ENCODE measurements around the gene GGTLC3. TPM values are rescaled to one million over a fixed set of nuclear protein-coding genes. Genes with fewer than 3 reads are reported as not detected.
A peak's percentile ranks its signal among the peaks of the same experiment; 100 is the strongest.
"Not testable (repeated sequence)": the region's sequence is repeated elsewhere in the genome, so short reads cannot be mapped to it uniquely, and the experiment has no call there.

GGTLC3 gene
- total and polyA plus RNA-seq, 4 experiments from 2014 or later: not detected

GRCh38 chr22:18528597-18529415 is 10.8 kb upstream of the GGTLC3 start:
- Mint-ChIP-seq H3K4me3 (peak overlapping the region in 2 of 8 donors; percentile 15 to 83), H3K27ac (peak overlapping the region in 1 of 7 donors; percentile 94)
- CTCF ChIA-PET (ENCODE audit: partially characterized antibody); H3K4me1 ChIP-seq (ENCODE audit: insufficient read depth, low read length); POLR2A ChIA-PET (ENCODE audit: partially characterized antibody); H3K36me3 ChIP-seq (ENCODE audit: insufficient read depth, low read length); H3K27me3 Mint-ChIP-seq; intact Hi-C loops (cut with micrococcal nuclease); H3K27ac ChIP-seq (ENCODE audit: low read depth, low read length); H3K27me3 ChIP-seq (ENCODE audit: insufficient read depth, low read length); H3K9me3 ChIP-seq (ENCODE audit: control insufficient read depth in 1 of 2, low read length in 2 of 2); H3K4me1 Mint-ChIP-seq; H3K9me3 Mint-ChIP-seq; H3K4me3 ChIP-seq (ENCODE audit: low read length in 2 of 2); H3K36me3 Mint-ChIP-seq: not testable (repeated sequence)
- peak; percentile 67 to 92 (median 79) for DNase-seq

- H3K4me3 ChIP-seq (ENCODE audit: low read length in 2 of 2); intact Hi-C loops (cut with micrococcal nuclease); H3K27me3 ChIP-seq (ENCODE audit: insufficient read depth, low read length); H3K27ac ChIP-seq (ENCODE audit: low read depth, low read length); CTCF ChIA-PET (ENCODE audit: partially characterized antibody); H3K27me3 Mint-ChIP-seq; H3K9me3 ChIP-seq (ENCODE audit: control insufficient read depth in 1 of 2, low read length in 2 of 2); H3K9me3 Mint-ChIP-seq; H3K4me1 ChIP-seq (ENCODE audit: insufficient read depth, low read length); H3K4me1 Mint-ChIP-seq; H3K36me3 ChIP-seq (ENCODE audit: insufficient read depth, low read length); POLR2A ChIA-PET (ENCODE audit: partially characterized antibody); H3K36me3 Mint-ChIP-seq: not testable (repeated sequence)
- Mint-ChIP-seq H3K4me3 (peak within 1 kb of the TSS in 2 of 8 donors; percentile 15 to 83), H3K27ac (peak within 1 kb of the TSS in 1 of 7 donors; percentile 94)
- DNase-seq: peak in 1 of 5 donors; percentile 20
These were observed 10.0 kb upstream of the GGTLC3 start, which contains the start of gene TMEM191B for GRCh38 chr22:18527752-18528596. Gene TMEM191B (plus strand): TSS chr22:18527802. CDS start chr22:18527981, 179 bp downstream.

- H3K27ac ChIP-seq (ENCODE audit: low read depth, low read length); intact Hi-C loops (cut with micrococcal nuclease); H3K4me3 Mint-ChIP-seq; H3K9me3 ChIP-seq (ENCODE audit: control insufficient read depth in 1 of 2, low read length in 2 of 2); H3K36me3 Mint-ChIP-seq; H3K27me3 ChIP-seq (ENCODE audit: insufficient read depth, low read length); CTCF ChIA-PET (ENCODE audit: partially characterized antibody); H3K4me1 Mint-ChIP-seq; H3K9me3 Mint-ChIP-seq; H3K36me3 ChIP-seq (ENCODE audit: insufficient read depth, low read length); H3K4me3 ChIP-seq (ENCODE audit: low read length in 2 of 2); POLR2A ChIA-PET (ENCODE audit: partially characterized antibody); H3K4me1 ChIP-seq (ENCODE audit: insufficient read depth, low read length); H3K27ac Mint-ChIP-seq; H3K27me3 Mint-ChIP-seq; DNase-seq: not testable (repeated sequence)
These were observed 5.4 kb upstream of the GGTLC3 start for GRCh38 chr22:18523328-18523727.

- H3K27me3 Mint-ChIP-seq; H3K27ac Mint-ChIP-seq; H3K27ac ChIP-seq (ENCODE audit: low read depth, low read length); H3K4me3 ChIP-seq (ENCODE audit: low read length in 2 of 2); DNase-seq; H3K36me3 Mint-ChIP-seq; H3K4me3 Mint-ChIP-seq; H3K36me3 ChIP-seq (ENCODE audit: insufficient read depth, low read length); H3K9me3 ChIP-seq (ENCODE audit: control insufficient read depth in 1 of 2, low read length in 2 of 2); H3K9me3 Mint-ChIP-seq; intact Hi-C loops (cut with micrococcal nuclease); H3K27me3 ChIP-seq (ENCODE audit: insufficient read depth, low read length); POLR2A ChIA-PET (ENCODE audit: partially characterized antibody); CTCF ChIA-PET (ENCODE audit: partially characterized antibody); H3K4me1 Mint-ChIP-seq; H3K4me1 ChIP-seq (ENCODE audit: insufficient read depth, low read length): not testable (repeated sequence)
These were observed 4.8 kb upstream of the GGTLC3 start for GRCh38 chr22:18522762-18523161.

GRCh38 chr22:18513454-18513853 is 4.5 kb downstream of the GGTLC3 start:
- intact Hi-C loops (cut with micrococcal nuclease); H3K27me3 Mint-ChIP-seq; DNase-seq; H3K27ac ChIP-seq (ENCODE audit: low read depth, low read length); CTCF ChIA-PET (ENCODE audit: partially characterized antibody); POLR2A ChIA-PET (ENCODE audit: partially characterized antibody); H3K9me3 Mint-ChIP-seq; H3K27me3 ChIP-seq (ENCODE audit: insufficient read depth, low read length); H3K4me3 Mint-ChIP-seq; H3K4me3 ChIP-seq (ENCODE audit: low read length in 2 of 2); H3K36me3 Mint-ChIP-seq; H3K4me1 Mint-ChIP-seq; H3K9me3 ChIP-seq (ENCODE audit: control insufficient read depth in 1 of 2, low read length in 2 of 2); H3K4me1 ChIP-seq (ENCODE audit: insufficient read depth, low read length); H3K36me3 ChIP-seq (ENCODE audit: insufficient read depth, low read length); H3K27ac Mint-ChIP-seq: not testable (repeated sequence)

GRCh38 chr22:18512378-18512777 is 5.6 kb downstream of the GGTLC3 start:
- POLR2A ChIA-PET (ENCODE audit: partially characterized antibody); H3K4me1 Mint-ChIP-seq; H3K4me1 ChIP-seq (ENCODE audit: insufficient read depth, low read length); DNase-seq; H3K27ac ChIP-seq (ENCODE audit: low read depth, low read length); H3K27me3 ChIP-seq (ENCODE audit: insufficient read depth, low read length); H3K4me3 Mint-ChIP-seq; intact Hi-C loops (cut with micrococcal nuclease); H3K9me3 ChIP-seq (ENCODE audit: control insufficient read depth in 1 of 2, low read length in 2 of 2); H3K4me3 ChIP-seq (ENCODE audit: low read length in 2 of 2); H3K36me3 ChIP-seq (ENCODE audit: insufficient read depth, low read length); H3K9me3 Mint-ChIP-seq; H3K36me3 Mint-ChIP-seq; H3K27me3 Mint-ChIP-seq; CTCF ChIA-PET (ENCODE audit: partially characterized antibody); H3K27ac Mint-ChIP-seq: not testable (repeated sequence)

GRCh38 chr22:18511327-18511726 is 6.6 kb downstream of the GGTLC3 start:
- H3K27me3 ChIP-seq (ENCODE audit: insufficient read depth, low read length); H3K27ac ChIP-seq (ENCODE audit: low read depth, low read length); H3K4me1 ChIP-seq (ENCODE audit: insufficient read depth, low read length); H3K9me3 ChIP-seq (ENCODE audit: control insufficient read depth in 1 of 2, low read length in 2 of 2); CTCF ChIA-PET (ENCODE audit: partially characterized antibody); H3K27me3 Mint-ChIP-seq; H3K36me3 ChIP-seq (ENCODE audit: insufficient read depth, low read length); H3K36me3 Mint-ChIP-seq; DNase-seq; H3K9me3 Mint-ChIP-seq; H3K4me3 Mint-ChIP-seq; H3K4me1 Mint-ChIP-seq; POLR2A ChIA-PET (ENCODE audit: partially characterized antibody); H3K4me3 ChIP-seq (ENCODE audit: low read length in 2 of 2); intact Hi-C loops (cut with micrococcal nuclease): not testable (repeated sequence)
- H3K27ac Mint-ChIP-seq: peak overlapping the region in 1 of 7 donors; percentile 62
